Uterus (tissue), 2 donors: ENCODE results near the gene SALL3.

Source experiments
- POLR2A ChIP-seq, 2 donors: fragments of 450-650 bp; IDR thresholded peaks; one replicate each; pipeline ENCODE4 v1.6.1; 2016; ENCODE audit warnings: antibody characterized with exemption in 2 of 2, mild to moderate bottlenecking in 1 of 2, moderate library complexity in 1 of 2
- TF ChIP-seq, protein P1 (sequence below), 4 experiments: fragments of 200-600 bp in 2 of 4; fragments of 450-650 bp in 2 of 4; sonication (generic) in 2 of 4; IDR thresholded peaks; one replicate each; pipeline ENCODE4 v1.5.1; 2016 to 2019; ENCODE audit warnings: antibody characterized with exemption in 4 of 4, mild to moderate bottlenecking in 2 of 4, moderate library complexity in 1 of 4

DNA sequence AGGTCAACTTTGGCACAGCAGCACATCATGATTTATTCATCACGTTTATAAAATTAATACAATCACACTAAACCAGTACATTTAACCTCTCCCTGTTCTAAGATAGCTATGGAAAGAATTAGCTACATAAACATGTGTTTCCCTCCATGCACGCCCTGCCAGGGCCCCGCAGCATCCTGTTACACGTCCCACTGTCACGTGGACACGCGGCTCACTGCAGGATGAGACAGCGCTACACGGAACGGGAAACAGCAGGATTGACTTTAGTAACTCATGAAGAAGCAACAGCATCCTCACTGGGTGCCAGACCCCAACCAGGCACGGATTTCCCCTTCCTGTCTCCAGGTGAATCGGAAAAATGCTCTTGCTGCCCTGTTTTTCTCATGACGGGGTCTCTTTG, 30.9 kb upstream of the SALL3 start:
- TF ChIP-seq, protein P1, sequence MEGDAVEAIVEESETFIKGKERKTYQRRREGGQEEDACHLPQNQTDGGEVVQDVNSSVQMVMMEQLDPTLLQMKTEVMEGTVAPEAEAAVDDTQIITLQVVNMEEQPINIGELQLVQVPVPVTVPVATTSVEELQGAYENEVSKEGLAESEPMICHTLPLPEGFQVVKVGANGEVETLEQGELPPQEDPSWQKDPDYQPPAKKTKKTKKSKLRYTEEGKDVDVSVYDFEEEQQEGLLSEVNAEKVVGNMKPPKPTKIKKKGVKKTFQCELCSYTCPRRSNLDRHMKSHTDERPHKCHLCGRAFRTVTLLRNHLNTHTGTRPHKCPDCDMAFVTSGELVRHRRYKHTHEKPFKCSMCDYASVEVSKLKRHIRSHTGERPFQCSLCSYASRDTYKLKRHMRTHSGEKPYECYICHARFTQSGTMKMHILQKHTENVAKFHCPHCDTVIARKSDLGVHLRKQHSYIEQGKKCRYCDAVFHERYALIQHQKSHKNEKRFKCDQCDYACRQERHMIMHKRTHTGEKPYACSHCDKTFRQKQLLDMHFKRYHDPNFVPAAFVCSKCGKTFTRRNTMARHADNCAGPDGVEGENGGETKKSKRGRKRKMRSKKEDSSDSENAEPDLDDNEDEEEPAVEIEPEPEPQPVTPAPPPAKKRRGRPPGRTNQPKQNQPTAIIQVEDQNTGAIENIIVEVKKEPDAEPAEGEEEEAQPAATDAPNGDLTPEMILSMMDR (IDR thresholded peaks at IDR 0.05): no peak
- no peak for TF ChIP-seq POLR2A (IDR thresholded peaks at IDR 0.05)
